HFFc6 (cell line): ENCODE data around the gene PDZRN3. TPM values are rescaled to one million over a fixed set of nuclear protein-coding genes. Genes with fewer than 3 reads are reported as not detected.

ENCODE experiments used
- DNase-seq: peaks from one replicate; pipeline ENCODE4 v3.0.0-alpha.2; 2018
- H3K27ac Mint-ChIP-seq: 2 replicates; pipeline ENCODE4 v1.8.0; 2020; ENCODE audit warnings: mild to moderate bottlenecking, mixed read lengths
- H3K27me3 Mint-ChIP-seq: 2 replicates; pipeline ENCODE4 v1.8.0; 2021; ENCODE audit warnings: mild to moderate bottlenecking, moderate library complexity, mixed read lengths; ENCODE audit not compliant: insufficient read depth
- H3K36me3 Mint-ChIP-seq: 2 replicates; pipeline ENCODE4 v1.8.0; 2021; ENCODE audit warnings: low read depth, mixed read lengths
- H3K4me1 Mint-ChIP-seq: 2 replicates; pipeline ENCODE4 v1.8.0; 2020; ENCODE audit warnings: low read depth, mixed read lengths
- H3K4me3 Mint-ChIP-seq: 2 replicates; pipeline ENCODE4 v1.8.0; 2020; ENCODE audit warnings: mild to moderate bottlenecking, moderate library complexity, mixed read lengths
- H3K9me3 Mint-ChIP-seq: 2 replicates; pipeline ENCODE4 v1.8.0; 2020; ENCODE audit warnings: mild to moderate bottlenecking, mixed read lengths
- CTCF ChIP-seq: fragments of 200-600 bp; sonication (generic); IDR thresholded peaks from 2 replicates; pipeline ENCODE4 v1.5.0; 2021; ENCODE audit warnings: antibody characterized with exemption, mild to moderate bottlenecking
- total RNA-seq, 6 experiments: library from RNA; stranded (reverse); fragmentation: NEBNext Ultra II Directional; extraction: Animal tissue kit (Norgen Biotek cat#: 25700); gene quantifications; 2 replicates in 1 of 6; 3 replicates in 5 of 6; pipeline ENCODE4 v1.2.3, GENCODE V29; 2021

PDZRN3 gene
- total RNA-seq, 6 experiments from 2014 or later, result 15.1 to 18.5 (median 16.7) TPM

GRCh38 chr3:73341272-73341935 is 283.3 kb downstream of the PDZRN3 start:
- no peak for TF ChIP-seq CTCF
- no peaks in the 10 kb centered on the region for H3K36me3 Mint-ChIP-seq
- peaks cover 3% of the 10 kb centered on the region; the same call in 1 of the 2 replicates for H3K9me3 Mint-ChIP-seq
- no peak for DNase-seq
- H3K27me3 Mint-ChIP-seq, result peaks cover 17% of the 10 kb centered on the region
- H3K27ac Mint-ChIP-seq, result no peak overlapping the region
- no peak overlapping the region for H3K4me3 Mint-ChIP-seq
- no peaks in the 10 kb centered on the region for H3K4me1 Mint-ChIP-seq

- Mint-ChIP-seq H3K27me3 (peaks cover 11% of the 10 kb centered on the region), H3K36me3 (no peaks in the 10 kb centered on the region), H3K9me3 (no peaks in the 10 kb centered on the region), H3K4me3 (no peak overlapping the region), H3K27ac (no peak overlapping the region), H3K4me1 (no peaks in the 10 kb centered on the region)
- no peak for TF ChIP-seq CTCF
- no peak for DNase-seq
Measured at GRCh38 chr3:73332558-73332957, 292.2 kb downstream of the PDZRN3 start.
